Spleen (tissue), 7 donors: ENCODE results near the gene NDUFS3.

ENCODE experiments used
- CTCF ChIP-seq, 11 experiments: fragments of 200-600 bp in 7 of 11; fragments of 450-650 bp in 4 of 11; sonication (generic) in 4 of 11; IDR thresholded peaks in 8 of 11; conservative IDR thresholded peaks in 3 of 11; 1 replicate in 7 of 11; 2 replicates in 4 of 11; pipeline versions ENCODE4 v1.4.0 to v1.8.0; 2016 to 2021; ENCODE audit warnings: antibody characterized with exemption in 11 of 11, inconsistent platforms in 4 of 11, mild to moderate bottlenecking in 1 of 11
- POLR2A ChIP-seq, 3 donors: fragments of 450-650 bp; IDR thresholded peaks; one replicate each; pipeline ENCODE4 v1.5.1; 2017; ENCODE audit warnings: antibody characterized with exemption in 3 of 3, mild to moderate bottlenecking in 1 of 3
- POLR2AphosphoS5 ChIP-seq, 3 donors: sonication (generic); formaldehyde crosslinking; IDR thresholded peaks; one replicate each; pipeline ENCODE4 v1.5.1; 2017; ENCODE audit warnings: antibody characterized with exemption in 3 of 3
- donor health status: DM: no; HTN: no; CAD: no; lungs with moderate emphysema.
- donor health status: DM: no; HTN: no; CAD: no.
- donor health status: DM: no; HTN: no; CAD: no.

DNA sequence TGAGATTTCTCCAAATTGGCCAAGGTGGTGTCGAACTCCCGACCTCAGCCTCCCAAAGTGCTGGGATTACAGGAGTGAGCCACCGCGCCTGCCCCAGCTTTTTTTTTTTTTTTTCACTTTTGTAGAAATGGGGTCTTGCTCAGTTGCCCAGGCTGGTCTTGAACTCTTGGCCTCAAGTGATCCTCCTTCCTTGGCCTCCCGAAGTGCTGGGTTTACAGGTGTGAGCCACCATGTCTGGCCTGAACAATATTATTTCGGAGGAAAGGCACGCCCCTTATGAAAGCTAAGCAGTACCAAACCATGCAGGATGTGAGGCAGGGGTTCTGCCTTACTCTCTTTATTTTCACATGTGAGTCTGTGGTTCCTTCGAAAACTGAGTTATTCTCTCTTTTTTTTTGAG lies 47.4 kb downstream of the NDUFS3 start:
- no peak for TF ChIP-seq CTCF (IDR thresholded peaks at IDR 0.05 in 8 of 11, conservative IDR thresholded peaks at IDR 0.05 in 3 of 11)
- no peak for TF ChIP-seq POLR2A (IDR thresholded peaks at IDR 0.05)
- no peak for TF ChIP-seq POLR2AphosphoS5 (IDR thresholded peaks at IDR 0.05)
